Bone marrow (tissue), 2 donors: ENCODE measurements around the gene SRRM1.
"Not testable (repeated sequence)": the region's sequence is repeated elsewhere in the genome, so short reads cannot be mapped to it uniquely, and the experiment has no call there.

Experiments used
- DNase-seq, 2 donors: peaks; one replicate each; lab custom pipeline; 2025; lab: John Stamatoyannopoulos, UW

The SRRM1 gene

GRCh38 chr1:24694380-24694843 is 51.3 kb downstream of the SRRM1 start:
- DNase-seq = no peak

GRCh38 chr1:24695202-24695974 is 52.3 kb downstream of the SRRM1 start:
- peak in 1 of 2 donors; percentile 58 for DNase-seq

- DNase-seq = no peak
Observed at GRCh38 chr1:24696041-24696755, 53.1 kb downstream of the SRRM1 start.

GRCh38 chr1:24696756-24697330 is 53.7 kb downstream of the SRRM1 start:
- DNase-seq = no peak

GRCh38 chr1:24697453-24698001 is 54.4 kb downstream of the SRRM1 start:
- DNase-seq = not testable (repeated sequence)

- not testable (repeated sequence) for DNase-seq
Observed at GRCh38 chr1:24698326-24698725, 55.2 kb downstream of the SRRM1 start.

- no peak for DNase-seq
Observed at GRCh38 chr1:24699628-24700027, 56.5 kb downstream of the SRRM1 start.

GRCh38 chr1:24702511-24703293 is 59.6 kb downstream of the SRRM1 start:
- DNase-seq = no peak

GRCh38 chr1:24704411-24705259 is 61.5 kb downstream of the SRRM1 start:
- DNase-seq = no peak

- peak in 1 of 2 donors; percentile 8 for DNase-seq
Observed at GRCh38 chr1:24705260-24706073, 62.4 kb downstream of the SRRM1 start.

- DNase-seq = not testable (repeated sequence)
Observed at GRCh38 chr1:24706074-24706389, 62.9 kb downstream of the SRRM1 start.

- no peak for DNase-seq
Observed at GRCh38 chr1:24707687-24708086, 64.6 kb downstream of the SRRM1 start.

- DNase-seq = no peak
Observed at GRCh38 chr1:24708938-24709337, 65.8 kb downstream of the SRRM1 start.

GRCh38 chr1:24709791-24710441 is 66.8 kb downstream of the SRRM1 start:
- no peak for DNase-seq

GRCh38 chr1:24711329-24711728 is 68.2 kb downstream of the SRRM1 start:
- no peak for DNase-seq

GRCh38 chr1:24713176-24713575 is 70.1 kb downstream of the SRRM1 start:
- no peak for DNase-seq

GRCh38 chr1:24713736-24714135 is 70.6 kb downstream of the SRRM1 start:
- no peak for DNase-seq

- DNase-seq = no peak
Observed at GRCh38 chr1:24714859-24715520, 71.9 kb downstream of the SRRM1 start.

GRCh38 chr1:24715658-24716057 is 72.6 kb downstream of the SRRM1 start:
- no peak for DNase-seq
